H9 (cell line): Measurements from ENCODE around the gene PIP4K2B. TPM values are rescaled to one million over a fixed set of nuclear protein-coding genes. Genes with fewer than 3 reads are reported as not detected.

Source experiments
- DNase-seq: peaks from one replicate; pipeline ENCODE4 v3.0.0-alpha.2; 2017
- H2AFZ ChIP-seq: one replicate; pipeline ENCODE4 v1.6.1; 2013; ENCODE audit warnings: mild to moderate bottlenecking, low read length, control low read depth, moderate library complexity
- H2AK5ac ChIP-seq: 2 replicates; pipeline ENCODE4 v1.6.1; 2013; ENCODE audit warnings: low read length, control low read depth, mixed read lengths; ENCODE audit not compliant: insufficient read length
- H2BK120ac ChIP-seq: one replicate; pipeline ENCODE4 v1.6.1; 2013; ENCODE audit warnings: low read depth, mild to moderate bottlenecking, low read length, control low read depth, inconsistent platforms; ENCODE audit not compliant: poor library complexity, severe bottlenecking
- H2BK12ac ChIP-seq: 2 replicates; pipeline ENCODE4 v1.6.1; 2013; ENCODE audit warnings: low read length, control low read depth, mixed read lengths, low read depth; ENCODE audit not compliant: insufficient read length
- H2BK15ac ChIP-seq: 2 replicates; pipeline ENCODE4 v1.6.1; 2013; ENCODE audit warnings: low read depth, low read length, control low read depth
- H2BK20ac ChIP-seq: one replicate; pipeline ENCODE4 v1.6.1; 2013; ENCODE audit warnings: low read depth, mild to moderate bottlenecking, low read length, control low read depth, inconsistent platforms; ENCODE audit not compliant: poor library complexity, severe bottlenecking
- H2BK5ac ChIP-seq: 2 replicates; pipeline ENCODE4 v1.6.1; 2013; ENCODE audit warnings: low read length, control low read depth, mixed read lengths; ENCODE audit not compliant: insufficient read length
- H3K14ac ChIP-seq: 2 replicates; pipeline ENCODE4 v1.6.1; 2013; ENCODE audit warnings: low read length, control low read depth; ENCODE audit not compliant: insufficient read depth
- H3K18ac ChIP-seq: 2 replicates; pipeline ENCODE4 v1.6.1; 2013; ENCODE audit warnings: low read depth, mild to moderate bottlenecking, mixed read lengths, low read length, control low read depth; ENCODE audit not compliant: insufficient read length
- H3K23ac ChIP-seq: 2 replicates; pipeline ENCODE4 v1.6.1; 2013; ENCODE audit warnings: low read length, control low read depth, mixed read lengths, low read depth; ENCODE audit not compliant: insufficient read length
- H3K23me2 ChIP-seq: 2 replicates; pipeline ENCODE4 v1.6.1; 2013; ENCODE audit warnings: low read depth, mild to moderate bottlenecking, mixed read lengths, low read length, control low read depth; ENCODE audit not compliant: insufficient read length, poor library complexity, severe bottlenecking
- H3K27ac ChIP-seq: 2 replicates; pipeline ENCODE4 v1.5.1; 2013; ENCODE audit warnings: low read length, control low read depth, mixed read lengths, low read depth; ENCODE audit not compliant: insufficient read length
- H3K27me3 ChIP-seq: 2 replicates; pipeline ENCODE4 v1.6.1; 2013; ENCODE audit warnings: low read length, control low read depth, inconsistent platforms; ENCODE audit not compliant: insufficient read depth
- H3K4ac ChIP-seq: 2 replicates; pipeline ENCODE4 v1.6.1; 2013; ENCODE audit warnings: low read depth, mild to moderate bottlenecking, control low read depth, inconsistent platforms, low read length, moderate library complexity
- H3K4me1 ChIP-seq: 2 replicates; pipeline ENCODE4 v1.6.1; 2013; ENCODE audit warnings: low read length, control low read depth, inconsistent platforms; ENCODE audit not compliant: insufficient read depth
- H3K4me2 ChIP-seq: 2 replicates; pipeline ENCODE4 v1.6.1; 2013; ENCODE audit warnings: low read length, control low read depth, mixed read lengths; ENCODE audit not compliant: insufficient read length, insufficient read depth
- H3K56ac ChIP-seq: 2 replicates; pipeline ENCODE4 v1.6.1; 2013; ENCODE audit warnings: low read depth, mild to moderate bottlenecking, mixed read lengths, low read length, control low read depth; ENCODE audit not compliant: insufficient read length
- H3K79me1 ChIP-seq: 2 replicates; pipeline ENCODE4 v1.6.1; 2013; ENCODE audit warnings: low read depth, mild to moderate bottlenecking, moderate library complexity, low read length, control low read depth, inconsistent platforms; ENCODE audit not compliant: insufficient read depth, poor library complexity, severe bottlenecking
- H3K79me2 ChIP-seq: 2 replicates; pipeline ENCODE4 v1.6.1; 2013; ENCODE audit warnings: low read length, control low read depth, inconsistent platforms; ENCODE audit not compliant: insufficient read depth
- H3K9ac ChIP-seq: 2 replicates; pipeline ENCODE4 v1.6.1; 2013; ENCODE audit warnings: low read length, control low read depth, mixed read lengths; ENCODE audit not compliant: insufficient read length; ENCODE audit errors: extremely low read depth
- H3K9me3 ChIP-seq: one replicate; pipeline ENCODE4 v1.6.1; 2013; ENCODE audit warnings: low read depth, low read length, inconsistent platforms; ENCODE audit not compliant: control insufficient read depth
- H3T11ph ChIP-seq: one replicate; pipeline ENCODE4 v1.6.1; 2013; ENCODE audit warnings: mild to moderate bottlenecking, low read length, control low read depth, inconsistent platforms
- H4K20me1 ChIP-seq: one replicate; pipeline ENCODE4 v1.6.1; 2013; ENCODE audit not compliant: control insufficient read depth, insufficient read length, insufficient read depth
- H4K5ac ChIP-seq: 2 replicates; pipeline ENCODE4 v1.6.1; 2013; ENCODE audit warnings: low read depth, mild to moderate bottlenecking, mixed read lengths, low read length, control low read depth; ENCODE audit not compliant: insufficient read length
- H4K8ac ChIP-seq: replicated peaks from 2 replicates; pipeline ENCODE4 v1.6.1; 2013; ENCODE audit warnings: low read length, control low read depth, mixed read lengths, low read depth; ENCODE audit not compliant: insufficient read length
- H4K91ac ChIP-seq: 2 replicates; pipeline ENCODE4 v1.6.1; 2013; ENCODE audit warnings: low read depth, mild to moderate bottlenecking, moderate library complexity, mixed read lengths, low read length, control low read depth; ENCODE audit not compliant: insufficient read length
- H3K27ac Mint-ChIP-seq, 3 experiments: 2 replicates in 2 of 3; 3 replicates in 1 of 3; pipeline ENCODE4 v1.8.0; 2020 to 2021; ENCODE audit warnings: mixed read lengths in 3 of 3, mild to moderate bottlenecking in 1 of 3, moderate library complexity in 1 of 3
- H3K27me3 Mint-ChIP-seq: 2 replicates; pipeline ENCODE4 v1.8.0; 2021; ENCODE audit warnings: low read depth, mild to moderate bottlenecking, moderate library complexity, mixed read lengths
- H3K36me3 Mint-ChIP-seq, 3 experiments: 2 replicates in 2 of 3; 3 replicates in 1 of 3; pipeline ENCODE4 v1.8.0; 2020 to 2021; ENCODE audit warnings: low read depth in 3 of 3, mixed read lengths in 3 of 3; ENCODE audit not compliant: insufficient read depth in 1 of 3
- H3K4me1 Mint-ChIP-seq, 2 experiments: 2 replicates each; pipeline ENCODE4 v1.8.0; 2020; ENCODE audit warnings: mixed read lengths in 2 of 2
- H3K4me3 Mint-ChIP-seq, 2 experiments: 2 replicates in 1 of 2; 3 replicates in 1 of 2; pipeline ENCODE4 v1.8.0; 2020 to 2021; ENCODE audit warnings: mild to moderate bottlenecking in 2 of 2, mixed read lengths in 2 of 2, moderate library complexity in 1 of 2
- H3K9me3 Mint-ChIP-seq, 2 experiments: 2 replicates in 1 of 2; 3 replicates in 1 of 2; pipeline ENCODE4 v1.8.0; 2020; ENCODE audit warnings: mild to moderate bottlenecking in 2 of 2, mixed read lengths in 2 of 2, moderate library complexity in 1 of 2
- WGBS: extraction: QIAGEN DNeasy Blood & Tissue Kit; methylation state at CpG from one replicate; pipeline ENCODE4 v1.1.7; 2013; ENCODE audit warnings: missing lambda C conversion rate, low lambda C conversion rate, mixed read lengths; ENCODE audit not compliant: insufficient read length; ENCODE audit errors: extremely low coverage; 5-methylcytosine and 5-hydroxymethylcytosine counted together
- total RNA-seq: library from RNA; stranded (reverse); gene quantifications from 2 replicates; pipeline ENCODE4 v1.2.1, GENCODE V29; 2021
- TF ChIP-seq, protein P1 (sequence below): fragments of 200-600 bp; sonication (generic); conservative IDR thresholded peaks from 3 replicates; pipeline ENCODE4 v1.8.0; 2021; ENCODE audit warnings: antibody characterized with exemption, mild to moderate bottlenecking

The PIP4K2B gene
- total RNA-seq, 1 experiment from 2014 or later, result 61.9 TPM

DNA sequence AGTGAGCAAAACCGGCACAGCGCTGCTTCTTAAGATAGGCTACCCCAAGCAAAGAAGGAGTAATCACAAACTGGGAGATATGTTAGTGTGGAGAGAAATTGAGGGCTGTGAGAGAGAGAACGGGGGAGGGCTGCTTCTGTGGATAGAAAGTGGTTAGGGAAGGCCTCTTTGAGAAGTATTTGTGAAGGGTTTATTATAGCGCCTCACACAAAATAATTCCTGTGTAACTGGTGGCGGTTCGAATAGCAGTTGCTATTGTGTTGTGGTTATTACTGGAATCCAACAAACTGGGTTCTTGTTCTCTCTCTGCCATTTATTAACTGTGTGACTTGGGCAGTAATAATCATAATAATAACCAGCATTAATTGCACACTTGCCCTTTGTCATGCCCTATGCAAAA lies 78.4 kb downstream of the PIP4K2B start:
- Histone ChIP-seq H3K4ac (no peak overlapping the region), H3K79me2 (no peaks in the 10 kb centered on the region), H3K4me1 (no peaks in the 10 kb centered on the region), H3K79me1 (no peaks in the 10 kb centered on the region), H3K9ac (no peak overlapping the region), H4K20me1 (peaks cover 3% of the 10 kb centered on the region), H4K8ac (no peak overlapping the region), H3K23me2 (peaks cover 3% of the 10 kb centered on the region), H3K4me2 (peak overlapping the region; percentile 25), H2AFZ (no peak overlapping the region), H4K91ac (no peak overlapping the region), H4K5ac (no peak overlapping the region), H3T11ph (no peak overlapping the region), H3K27ac (no peak overlapping the region), H3K9me3 (no peaks in the 10 kb centered on the region), H2AK5ac (no peak overlapping the region), H2BK15ac (no peak overlapping the region), H2BK20ac (no peak overlapping the region), H2BK5ac (no peak overlapping the region), H3K56ac (no peak overlapping the region), H3K18ac (no peak overlapping the region), H2BK120ac (no peak overlapping the region), H3K23ac (no peak overlapping the region), H2BK12ac (no peak overlapping the region), H3K14ac (no peak overlapping the region), H3K27me3 (peaks cover 5% of the 10 kb centered on the region; the same call in 1 of the 2 replicates)
- Mint-ChIP-seq H3K27ac (no peak overlapping the region), H3K4me1 (peaks cover 16 to 36% of the 10 kb centered on the region in 2 experiments), H3K27me3 (peaks cover 46% of the 10 kb centered on the region), H3K4me3 (peak overlapping the region in 1 of 2 experiments; percentile 55; a peak in 2 of 5 replicates), H3K9me3 (no peaks in the 10 kb centered on the region), H3K36me3 (peaks cover 5 to 14% (median 10%) of the 10 kb centered on the region in 3 experiments; a peak in 5 of 7 replicates)
- TF ChIP-seq, protein P1, sequence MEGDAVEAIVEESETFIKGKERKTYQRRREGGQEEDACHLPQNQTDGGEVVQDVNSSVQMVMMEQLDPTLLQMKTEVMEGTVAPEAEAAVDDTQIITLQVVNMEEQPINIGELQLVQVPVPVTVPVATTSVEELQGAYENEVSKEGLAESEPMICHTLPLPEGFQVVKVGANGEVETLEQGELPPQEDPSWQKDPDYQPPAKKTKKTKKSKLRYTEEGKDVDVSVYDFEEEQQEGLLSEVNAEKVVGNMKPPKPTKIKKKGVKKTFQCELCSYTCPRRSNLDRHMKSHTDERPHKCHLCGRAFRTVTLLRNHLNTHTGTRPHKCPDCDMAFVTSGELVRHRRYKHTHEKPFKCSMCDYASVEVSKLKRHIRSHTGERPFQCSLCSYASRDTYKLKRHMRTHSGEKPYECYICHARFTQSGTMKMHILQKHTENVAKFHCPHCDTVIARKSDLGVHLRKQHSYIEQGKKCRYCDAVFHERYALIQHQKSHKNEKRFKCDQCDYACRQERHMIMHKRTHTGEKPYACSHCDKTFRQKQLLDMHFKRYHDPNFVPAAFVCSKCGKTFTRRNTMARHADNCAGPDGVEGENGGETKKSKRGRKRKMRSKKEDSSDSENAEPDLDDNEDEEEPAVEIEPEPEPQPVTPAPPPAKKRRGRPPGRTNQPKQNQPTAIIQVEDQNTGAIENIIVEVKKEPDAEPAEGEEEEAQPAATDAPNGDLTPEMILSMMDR, result no peak
- no peak for DNase-seq
- whole genome bisulfite sequencing, result no CpG with 5 or more reads among the region's 6 CpGs
